HG03196 (cell line): ENCODE data around the gene AMMECR1.
A peak's percentile ranks its signal among the peaks of the same experiment; 100 is the strongest.

Source experiments
- ATAC-seq: cut with Tn5 transposase; IDR thresholded peaks from one replicate; pipeline ENCODE4 v1.9.1; 2021; ENCODE audit not compliant: unreplicated experiment

AMMECR1 gene

DNA sequence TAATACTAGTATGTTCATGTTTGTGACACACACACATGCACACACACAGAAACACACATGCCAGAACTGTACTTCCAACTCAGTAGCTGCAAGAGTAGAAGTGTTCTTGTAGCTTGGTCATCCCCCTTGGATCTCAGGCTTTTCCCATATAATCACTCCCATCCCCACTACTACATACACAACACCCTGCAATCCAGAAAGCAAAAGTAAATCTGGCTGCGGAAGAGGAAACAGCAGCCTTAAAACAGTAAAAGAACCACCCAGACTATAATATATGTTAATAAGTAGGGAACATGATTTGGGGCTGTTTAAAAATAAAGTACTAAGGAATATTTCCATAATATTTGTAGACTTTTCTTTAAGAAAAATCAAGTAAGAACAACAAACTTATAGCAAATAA, 103.2 kb downstream of the AMMECR1 start:
- ATAC-seq: no peak

DNA sequence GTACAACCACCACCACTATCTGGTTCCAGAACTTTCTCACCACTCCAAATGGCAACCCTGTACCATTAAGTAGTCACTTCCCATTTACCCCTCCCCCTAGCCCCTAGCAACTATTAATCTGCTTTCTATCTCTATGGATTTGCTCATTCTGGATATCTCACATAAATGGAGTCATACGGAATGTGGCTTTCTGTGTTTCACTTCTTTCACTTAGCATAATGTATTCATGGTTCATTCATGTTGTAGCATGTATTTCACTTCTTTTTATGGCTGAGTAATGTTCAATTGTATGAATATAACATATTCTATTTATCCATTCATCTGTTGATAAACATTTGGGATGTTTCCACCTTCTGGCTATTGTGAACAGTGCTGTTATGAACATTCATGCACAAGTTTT, 104.7 kb downstream of the AMMECR1 start:
- ATAC-seq: no peak

DNA sequence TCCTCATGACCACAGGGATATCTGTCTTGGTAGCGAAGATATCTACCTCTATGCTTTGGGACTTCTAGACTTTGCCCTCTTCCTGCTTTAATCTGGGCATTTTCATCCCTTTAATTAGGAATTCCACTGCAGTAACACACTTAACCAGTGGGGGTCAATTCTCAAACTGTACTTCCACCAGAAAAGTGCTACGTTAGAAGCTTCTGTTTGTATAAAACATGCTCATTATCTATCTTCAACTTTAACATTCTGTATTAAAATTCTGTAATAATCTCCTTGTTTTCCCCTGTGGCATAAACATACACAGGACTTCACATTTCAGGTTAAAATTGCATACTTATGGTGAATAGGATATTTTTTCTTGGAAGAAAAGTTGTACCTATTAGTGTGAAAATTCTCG, 105.6 kb downstream of the AMMECR1 start:
- ATAC-seq: no peak

DNA sequence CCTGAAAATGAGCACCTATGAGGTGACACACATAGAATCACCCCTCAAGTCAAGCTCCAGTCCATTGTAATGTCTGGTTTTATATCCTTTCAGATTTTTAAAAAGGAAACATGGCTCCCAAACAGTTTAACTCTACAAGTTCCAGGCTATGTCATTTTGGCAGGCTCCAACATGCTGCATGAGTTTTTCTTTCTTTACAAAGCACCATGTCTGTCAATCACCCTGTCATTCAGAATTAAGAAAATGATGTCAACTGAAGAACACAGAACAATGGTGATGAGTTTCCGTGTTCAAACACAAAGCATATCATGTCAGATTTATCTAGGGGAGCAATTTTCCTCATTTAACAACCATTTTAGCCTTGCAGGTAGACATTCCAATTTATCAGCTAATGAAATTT, 106.5 kb downstream of the AMMECR1 start:
- no peak for ATAC-seq

DNA sequence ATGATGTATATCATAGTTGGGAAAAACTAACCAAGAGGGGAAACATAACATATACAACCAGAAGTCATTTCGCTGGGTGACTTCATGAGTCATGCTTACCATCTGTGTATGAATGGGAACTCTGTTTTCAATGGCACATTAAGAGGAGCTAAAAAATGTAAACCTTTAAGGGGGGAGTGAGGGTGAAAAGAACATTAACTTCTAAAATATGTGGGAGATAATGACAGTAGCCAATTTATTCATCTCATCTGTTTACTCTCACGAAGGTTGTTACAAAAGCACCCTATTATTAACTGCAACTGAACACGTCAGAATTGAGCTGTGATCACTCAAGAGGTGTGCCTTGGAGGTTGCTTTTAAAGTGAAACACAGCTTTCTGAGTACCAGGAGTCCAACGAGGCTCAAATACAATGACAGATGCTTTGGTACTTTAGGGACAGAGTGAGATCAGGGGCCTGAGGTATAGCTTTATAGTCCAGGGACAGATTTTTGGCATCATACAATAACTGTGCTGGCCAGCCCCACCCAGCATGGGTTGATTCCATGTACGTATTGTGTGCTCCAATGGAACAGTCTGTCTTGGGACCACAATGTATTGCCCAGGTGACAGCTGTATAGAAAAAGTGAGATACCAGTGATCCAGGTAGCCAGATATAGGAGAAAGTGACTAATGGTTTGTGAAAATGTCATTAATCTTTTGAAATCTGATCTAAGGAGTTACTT, 107.3 kb downstream of the AMMECR1 start:
- ATAC-seq: no peak

DNA sequence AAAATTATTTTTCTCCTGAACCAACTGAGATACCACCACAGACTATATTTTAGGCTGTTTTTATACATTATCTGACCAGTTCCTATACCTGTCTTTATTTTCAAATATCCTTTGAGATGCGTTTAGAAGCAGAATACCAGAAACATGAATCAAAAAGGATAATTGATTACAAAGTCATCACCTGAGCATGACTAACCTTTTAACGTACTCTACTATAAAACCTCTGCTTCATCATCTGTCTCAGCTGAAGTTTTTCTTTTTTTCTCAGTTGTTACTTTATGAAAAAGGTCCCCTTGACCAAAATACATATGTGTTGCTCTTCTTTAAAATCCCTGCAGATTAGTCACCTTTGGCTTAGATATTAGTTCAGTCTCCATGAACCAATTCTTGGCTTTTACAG, 109.8 kb downstream of the AMMECR1 start:
- ATAC-seq: no peak

DNA sequence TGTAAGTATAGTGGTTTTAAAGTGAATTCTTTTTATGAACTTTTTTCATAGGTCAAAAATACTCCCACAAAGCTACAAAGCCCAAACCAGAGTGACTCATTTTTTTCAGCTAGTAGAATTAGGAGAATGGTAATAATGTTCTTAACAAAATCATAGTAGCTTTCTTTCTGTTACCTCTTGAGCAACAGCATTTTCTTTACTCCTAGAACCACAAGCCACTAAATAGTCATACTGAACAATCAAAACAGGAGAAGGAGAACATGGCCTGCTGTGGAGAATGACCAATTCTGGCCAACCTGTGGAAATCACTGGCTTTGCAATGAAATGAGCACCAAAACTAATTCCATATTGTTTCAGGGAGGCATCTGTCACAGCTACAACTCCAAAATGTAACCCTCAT, 112.9 kb downstream of the AMMECR1 start:
- ATAC-seq: no peak

DNA sequence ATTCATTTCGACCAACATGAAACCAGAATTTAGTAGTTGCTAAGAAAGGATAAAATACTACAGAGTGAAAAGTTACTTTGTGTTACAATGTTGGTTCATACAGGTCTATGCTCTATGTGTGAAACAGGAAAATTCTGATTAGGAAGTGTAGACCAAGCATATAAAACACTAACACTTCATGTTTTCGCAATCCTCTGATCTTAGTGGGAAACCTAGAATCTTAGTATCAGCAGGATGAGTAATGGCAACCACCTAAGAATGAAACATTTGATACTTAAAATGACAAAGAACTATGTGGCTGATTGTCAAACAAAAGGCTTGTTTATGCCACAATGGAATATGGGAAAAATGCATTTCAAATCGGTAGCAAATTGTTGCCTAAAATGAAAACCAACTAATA, 116.1 kb downstream of the AMMECR1 start:
- no peak for ATAC-seq

DNA sequence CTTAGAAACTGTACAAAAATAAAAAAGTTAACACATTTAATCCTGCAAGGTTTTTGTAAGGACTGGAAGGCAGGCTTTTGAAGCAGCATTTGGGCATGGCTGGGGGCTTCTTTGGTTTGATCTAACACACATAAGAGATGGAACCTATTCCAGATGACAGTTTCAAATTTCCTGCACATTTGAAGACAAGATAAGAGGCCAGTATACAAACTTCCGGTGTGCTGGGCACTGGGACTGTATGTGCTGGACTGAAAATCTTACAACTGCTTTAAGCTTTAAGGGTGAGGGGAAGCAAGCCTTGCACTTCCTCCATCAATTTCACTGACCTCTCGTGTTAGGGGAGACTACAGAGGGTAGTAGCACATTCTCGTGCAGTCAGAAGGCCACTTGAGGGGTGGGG, 122.9 kb downstream of the AMMECR1 start:
- no peak for ATAC-seq

DNA sequence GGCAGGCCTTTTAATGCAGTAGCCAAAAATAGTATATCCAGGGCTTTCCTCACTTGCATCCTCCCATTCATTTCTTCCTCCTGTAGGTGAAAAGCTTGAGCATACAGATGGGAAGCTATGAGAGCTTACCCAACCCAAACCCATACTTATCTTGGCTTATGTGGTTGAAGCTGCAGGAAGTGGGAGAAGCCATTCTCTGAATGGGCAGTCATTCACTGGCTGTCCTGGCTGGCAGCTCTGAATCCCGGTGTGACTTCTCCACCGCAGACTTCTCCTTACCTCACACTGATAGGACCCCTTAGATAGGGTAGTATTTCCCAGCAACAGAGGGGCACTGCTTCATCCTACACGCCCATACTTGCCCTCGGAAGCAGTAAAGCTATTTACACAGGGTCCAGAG, 125.4 kb downstream of the AMMECR1 start:
- ATAC-seq: no peak

DNA sequence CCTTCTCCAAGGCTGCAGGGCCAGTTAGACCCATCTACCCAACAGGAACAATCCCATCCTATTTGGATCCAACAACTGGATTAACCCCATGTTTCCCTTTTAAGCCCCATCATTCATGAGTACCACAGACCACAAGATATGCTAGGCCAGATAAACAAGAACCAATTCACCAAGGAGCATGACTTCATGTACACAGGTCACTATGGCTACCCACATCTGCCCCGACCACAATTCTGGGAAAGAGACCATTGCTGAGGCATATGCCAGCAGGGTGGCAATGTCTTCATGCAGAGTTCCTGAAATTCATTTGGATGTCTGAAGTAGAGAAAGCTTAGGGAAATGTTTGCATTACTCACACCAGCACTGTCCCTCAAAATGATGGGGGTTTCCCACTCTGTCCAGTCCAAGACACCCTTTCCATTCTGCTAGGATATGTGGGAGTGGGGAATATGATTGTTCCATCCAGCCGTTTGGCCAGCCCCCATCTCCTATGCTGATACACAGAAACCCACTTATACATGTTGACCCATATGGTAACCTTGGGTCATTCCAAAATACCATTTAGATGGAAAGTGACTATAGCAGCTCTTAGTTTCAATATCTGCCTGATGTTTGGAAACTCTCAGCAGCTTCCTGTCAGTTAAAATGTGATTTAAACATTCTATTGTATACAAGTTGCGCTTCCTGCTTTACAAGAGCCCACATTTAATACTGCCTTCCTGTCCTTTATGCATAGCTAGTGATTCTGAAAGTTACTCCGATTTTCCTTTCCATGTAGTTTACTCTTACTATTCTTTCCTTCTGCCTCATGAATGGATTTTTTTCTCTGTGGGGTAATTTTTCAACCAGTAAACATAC, 129.0 kb downstream of the AMMECR1 start:
- ATAC-seq: no peak

DNA sequence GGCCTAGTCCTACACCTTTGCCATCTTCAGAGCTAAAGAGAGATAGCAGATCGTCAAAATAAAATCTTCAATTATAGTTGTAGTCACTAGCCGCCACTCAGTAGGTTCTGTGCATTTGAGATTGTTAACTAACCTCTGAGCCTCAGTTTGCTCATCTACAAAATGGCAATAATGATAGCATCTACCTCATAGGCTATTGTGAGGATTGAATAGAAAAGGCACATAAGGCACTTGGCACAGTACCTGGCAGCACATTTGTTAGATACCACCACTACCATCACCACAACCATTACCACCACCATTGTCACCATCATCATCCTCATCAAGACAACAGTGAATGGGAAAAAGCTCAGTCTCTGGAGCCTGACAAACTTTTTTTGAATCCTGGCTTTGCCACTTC, 134.6 kb downstream of the AMMECR1 start:
- ATAC-seq: no peak

DNA sequence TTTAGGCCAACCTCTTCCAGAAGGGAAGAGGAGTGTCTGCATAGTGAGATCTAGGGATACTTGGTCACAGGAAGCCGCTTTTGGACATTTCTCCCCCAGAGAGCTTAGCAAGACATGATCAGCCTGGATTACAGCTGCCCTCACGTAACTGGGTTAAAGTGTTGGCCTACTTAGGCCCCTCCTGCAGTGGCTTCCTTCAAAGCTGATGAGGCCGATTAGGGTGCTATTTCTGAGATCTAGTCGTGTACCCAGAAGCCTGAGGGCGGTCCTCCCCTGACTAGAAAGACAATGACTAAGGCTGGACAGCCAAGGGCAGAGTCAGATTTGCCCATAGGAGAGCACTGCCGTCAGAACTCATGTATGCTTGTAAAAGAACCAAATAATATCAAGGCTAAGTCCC, 135.0 kb downstream of the AMMECR1 start:
- ATAC-seq: no peak

DNA sequence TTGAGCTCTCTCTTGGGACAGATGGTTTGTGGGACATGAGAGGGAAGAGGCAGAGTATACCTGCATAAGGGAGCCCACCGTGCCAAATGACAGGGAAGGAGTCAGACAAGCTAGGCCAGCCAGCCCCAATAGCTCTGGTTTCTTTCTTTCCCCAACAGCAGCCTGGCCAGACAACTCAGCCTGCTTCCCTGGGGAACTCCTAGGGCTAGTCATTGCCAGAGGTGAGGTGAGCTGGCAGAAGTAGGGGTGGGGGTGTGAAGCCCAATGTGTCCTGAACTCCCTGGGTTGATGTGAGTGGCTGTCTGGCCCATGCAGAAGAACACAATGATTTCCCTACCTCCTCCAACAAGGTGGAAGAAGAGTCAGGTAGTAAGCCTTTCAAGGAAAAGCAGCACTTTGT, 135.5 kb downstream of the AMMECR1 start:
- no peak for ATAC-seq

DNA sequence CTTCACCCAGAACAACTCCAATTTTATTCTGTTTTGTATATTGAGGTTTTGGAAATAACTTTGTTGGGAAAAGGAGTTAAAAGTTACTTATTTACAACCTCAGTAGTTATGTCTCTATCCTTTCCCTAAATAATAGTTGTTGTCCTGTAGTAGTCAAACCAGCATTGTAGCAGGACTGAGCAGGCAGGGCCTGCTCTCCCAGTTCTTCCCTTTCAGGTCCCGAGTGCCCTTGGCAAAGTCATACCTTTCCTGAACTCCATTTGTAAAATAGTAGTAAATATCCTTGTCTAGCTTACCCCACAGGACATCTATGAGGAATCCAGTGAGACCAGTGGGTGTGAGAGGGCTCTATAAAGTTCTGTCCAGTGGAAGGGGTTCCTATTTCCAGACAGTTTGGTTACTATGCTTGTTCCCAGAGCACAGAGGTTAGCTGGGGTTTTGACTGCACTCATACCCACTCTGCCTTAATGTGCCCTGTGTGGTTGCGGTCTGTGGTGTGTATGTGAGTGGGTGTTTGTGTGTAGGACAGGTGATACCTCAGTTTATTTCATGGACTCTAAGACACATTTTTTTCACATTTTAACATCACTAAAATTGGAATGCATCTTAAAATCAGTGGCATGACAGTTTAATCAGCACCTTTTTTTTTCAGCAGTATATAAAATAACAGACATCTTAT, 136.3 kb downstream of the AMMECR1 start:
- ATAC-seq: no peak

DNA sequence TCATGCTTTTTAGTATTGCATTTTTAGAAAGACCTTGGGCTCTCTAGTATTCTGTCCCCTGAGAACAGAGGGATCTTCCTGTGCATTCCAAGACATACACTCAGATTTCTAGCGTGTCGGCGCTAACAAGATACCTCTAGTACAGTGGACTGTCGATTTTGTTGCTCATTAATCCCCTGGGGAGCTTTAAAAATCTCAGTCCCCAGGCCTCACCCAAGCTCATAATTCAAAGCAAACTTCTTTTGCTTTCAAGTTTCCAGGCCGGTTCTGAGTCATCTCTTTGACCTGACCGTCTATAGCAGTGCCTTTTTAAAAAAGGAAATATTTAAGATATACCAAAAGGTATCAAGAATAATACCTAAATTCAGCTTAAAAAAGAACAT, 137.0 kb downstream of the AMMECR1 start:
- peak; percentile 66 for ATAC-seq

DNA sequence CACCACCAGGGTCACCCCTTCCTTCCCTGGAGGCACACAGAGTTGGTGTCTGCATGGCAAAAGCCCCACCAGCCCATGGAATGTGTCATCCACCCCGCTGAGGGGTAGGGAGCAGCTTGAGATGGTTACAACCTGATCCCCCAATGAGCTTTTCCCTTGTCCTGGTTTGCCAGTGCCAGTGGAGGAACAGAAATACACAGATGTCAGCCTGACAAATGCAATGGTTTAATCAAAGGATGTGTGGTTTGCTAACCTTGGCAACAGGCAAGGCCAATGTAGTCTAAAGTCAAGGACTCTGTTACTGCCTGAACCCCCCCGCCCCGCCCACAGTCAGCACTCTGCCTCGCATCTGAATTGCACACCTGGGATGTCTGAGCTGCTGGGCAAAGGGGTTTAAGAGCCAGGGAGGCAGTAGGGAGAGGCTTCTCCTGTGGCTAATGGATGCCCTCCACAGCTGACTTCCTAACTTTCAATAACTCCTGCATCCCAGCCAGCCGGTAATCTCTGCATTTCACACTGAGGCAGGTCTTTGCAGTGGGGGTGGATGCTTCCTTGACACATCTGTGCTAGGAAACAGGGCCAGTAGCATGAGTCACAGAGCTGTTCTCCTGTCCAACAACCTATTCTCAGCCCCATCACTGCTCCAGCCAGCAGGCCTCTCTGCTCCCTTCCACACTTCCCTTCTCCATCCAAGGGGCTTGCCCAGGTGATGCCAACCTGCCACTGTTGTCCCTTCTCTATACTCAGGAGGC, 137.5 kb downstream of the AMMECR1 start:
- ATAC-seq: no peak

DNA sequence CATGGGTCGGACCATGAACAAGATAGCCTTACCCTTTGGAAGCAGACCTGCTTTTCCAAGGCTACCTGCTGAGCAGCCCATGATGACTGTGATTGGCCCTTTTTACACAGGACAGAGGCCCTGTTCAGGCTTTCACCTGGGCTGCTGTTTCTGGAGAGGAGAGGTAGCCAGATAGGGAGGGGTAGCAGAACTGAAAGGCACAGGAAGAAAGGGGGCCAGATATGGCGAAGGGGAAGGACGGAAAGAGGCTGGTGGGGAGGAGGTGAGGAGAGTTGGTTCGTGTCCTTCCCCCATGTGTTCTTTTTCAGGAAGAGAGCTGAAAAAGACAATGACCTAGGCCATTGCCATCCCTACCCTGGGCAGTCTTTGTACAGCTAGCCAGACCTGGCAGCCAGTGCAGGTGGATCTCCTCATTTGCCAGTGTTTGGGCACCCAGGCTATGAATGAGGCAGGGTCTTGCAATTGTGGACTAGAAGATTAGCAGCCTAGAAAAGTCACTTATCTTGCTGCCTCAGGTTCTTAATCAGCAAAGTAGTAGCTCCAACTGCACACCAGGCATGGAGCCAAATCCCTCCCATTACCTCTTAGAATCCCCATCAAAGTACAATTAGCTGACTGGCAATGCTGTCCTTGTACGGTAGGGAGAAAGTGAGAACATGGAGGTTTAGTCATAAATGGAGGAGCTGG, 139.6 kb downstream of the AMMECR1 start:
- no peak for ATAC-seq

DNA sequence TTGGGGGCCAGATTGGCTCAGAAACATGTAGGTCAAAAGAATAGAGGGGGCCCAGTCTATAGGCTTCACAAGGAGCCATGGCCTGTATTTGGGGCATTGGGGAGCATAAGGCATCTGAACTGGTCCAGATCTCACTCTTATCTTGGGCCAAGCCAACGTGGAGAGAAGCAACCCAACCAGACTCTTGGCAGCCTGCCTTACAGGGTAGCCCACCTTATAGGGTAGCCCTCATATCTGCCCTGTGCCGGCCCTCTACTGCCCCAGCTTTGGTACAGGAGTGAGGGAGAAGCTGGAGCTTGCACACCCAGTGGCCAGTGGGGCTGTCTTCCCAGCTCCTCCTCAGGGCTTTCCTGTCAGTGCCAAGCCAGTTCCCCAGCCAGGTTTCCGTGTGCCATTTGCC, 142.2 kb downstream of the AMMECR1 start:
- ATAC-seq: no peak

DNA sequence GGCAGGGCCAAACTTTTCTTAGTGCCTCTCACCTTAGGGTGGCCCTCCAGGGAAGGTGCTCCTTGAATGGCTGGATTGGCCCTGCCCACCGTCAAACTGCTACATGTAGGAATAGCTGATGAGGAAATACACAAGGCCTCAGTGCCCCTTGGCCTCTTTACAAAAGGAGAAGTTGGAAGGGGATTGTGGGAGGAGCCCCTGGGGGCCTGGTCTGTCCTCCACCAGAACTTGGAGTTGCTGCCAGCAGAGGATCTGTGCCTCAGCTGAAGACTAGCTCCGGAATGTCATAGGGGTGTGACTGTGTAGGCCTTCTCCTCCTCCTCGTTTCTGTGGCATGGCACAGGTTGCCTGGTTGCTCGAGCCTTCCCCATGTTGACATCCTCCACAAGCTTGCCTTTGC, 142.7 kb downstream of the AMMECR1 start:
- ATAC-seq: no peak
